H7 (cell line): ENCODE measurements around the gene TICAM1. TPM values are rescaled to one million over a fixed set of nuclear protein-coding genes. Genes with fewer than 3 reads are reported as not detected.
"Not testable (repeated sequence)": the region's sequence is repeated elsewhere in the genome, so short reads cannot be mapped to it uniquely, and the experiment has no call there.

Experiments used
- DNase-seq: peaks from one replicate; pipeline ENCODE4 v3.0.0; 2012
- H3K27me3 ChIP-seq: 2 replicates; pipeline ENCODE4 v1.6.0; 2011; ENCODE audit warnings: mild to moderate bottlenecking, low read length; ENCODE audit not compliant: control insufficient read depth, insufficient read depth
- H3K36me3 ChIP-seq: replicated peaks from 2 replicates; pipeline ENCODE4 v1.5.1; 2011; ENCODE audit warnings: low read length; ENCODE audit not compliant: control insufficient read depth, insufficient read depth
- H3K4me3 ChIP-seq: 2 replicates; pipeline ENCODE4 v1.5.1; 2011; ENCODE audit warnings: low read depth, mild to moderate bottlenecking, control low read depth, low read length, moderate library complexity; ENCODE audit not compliant: insufficient read depth
- total RNA-seq: library from RNA; depleted of rRNA; stranded (reverse); fragments of >200 nt; shearing (Covaris generic); gene quantifications from 2 replicates; pipeline ENCODE4 v1.2.3, GENCODE V29; 2014; rRNA removed

Gene TICAM1
- total RNA-seq, 1 experiment from 2014 or later = 0.17 TPM

- H3K4me3 ChIP-seq, H3K27me3 ChIP-seq, H3K36me3 ChIP-seq, DNase-seq: not testable (repeated sequence)
Observed at GRCh38 chr19:4778124-4778523, 53.4 kb downstream of the TICAM1 start.

- Histone ChIP-seq H3K36me3 (no peaks in the 10 kb centered on the region), H3K27me3 (peaks cover 2% of the 10 kb centered on the region; the same call in 1 of the 2 replicates), H3K4me3 (no peak overlapping the region)
- peak; percentile 67 for DNase-seq
Observed at GRCh38 chr19:4776436-4777211, 54.9 kb downstream of the TICAM1 start.

- Histone ChIP-seq H3K4me3 (no peak overlapping the region), H3K36me3 (no peaks in the 10 kb centered on the region), H3K27me3 (peaks cover 2% of the 10 kb centered on the region; the same call in 1 of the 2 replicates)
- no peak for DNase-seq
Observed at GRCh38 chr19:4775627-4776152, 55.8 kb downstream of the TICAM1 start.

GRCh38 chr19:4774136-4774535 lies 57.4 kb downstream of the TICAM1 start:
- no peak for DNase-seq
- Histone ChIP-seq H3K36me3 (no peaks in the 10 kb centered on the region), H3K27me3 (peaks cover 2% of the 10 kb centered on the region; the same call in 1 of the 2 replicates), H3K4me3 (no peak overlapping the region)

GRCh38 chr19:4773047-4773640 lies 58.4 kb downstream of the TICAM1 start:
- no peak for DNase-seq
- H3K4me3 ChIP-seq = no peak overlapping the region
- no peaks in the 10 kb centered on the region for H3K36me3 ChIP-seq
- peaks cover 2% of the 10 kb centered on the region; the same call in 1 of the 2 replicates for H3K27me3 ChIP-seq

GRCh38 chr19:4772566-4772965 lies 58.9 kb downstream of the TICAM1 start:
- DNase-seq = no peak
- H3K36me3 ChIP-seq = no peaks in the 10 kb centered on the region
- peaks cover 2% of the 10 kb centered on the region; the same call in 1 of the 2 replicates for H3K27me3 ChIP-seq
- no peak overlapping the region for H3K4me3 ChIP-seq

GRCh38 chr19:4768934-4769777 lies 62.4 kb downstream of the TICAM1 start:
- peak; percentile 94 for DNase-seq
- H3K27me3 ChIP-seq = peaks cover 2% of the 10 kb centered on the region; the same call in 1 of the 2 replicates
- H3K36me3 ChIP-seq = no peaks in the 10 kb centered on the region
- peak overlapping the region; percentile 10; the same call in 1 of the 2 replicates for H3K4me3 ChIP-seq

Other genes starting within 250 kb of the TICAM1 start
- 9.4 and 11.1 TPM in 2 replicates for gene TNFAIP8L1, start 192.2 kb downstream of the TICAM1 start, total RNA-seq
- 90.2 and 92.2 TPM in 2 replicates for gene MYDGF, start 161.4 kb downstream of the TICAM1 start, total RNA-seq
- gene DPP9, start 107.9 kb downstream of the TICAM1 start, total RNA-seq = 36.2 and 41.7 TPM in 2 replicates
- 16.1 and 17.2 TPM in 2 replicates for gene FEM1A, start 40.0 kb downstream of the TICAM1 start, total RNA-seq
- 88.8 and 95.2 TPM in 2 replicates for gene PLIN3, start 36.0 kb upstream of the TICAM1 start, total RNA-seq
- gene ARRDC5, start 71.2 kb upstream of the TICAM1 start, total RNA-seq = not detected in 2 replicates
- gene UHRF1, start 77.8 kb upstream of the TICAM1 start, total RNA-seq = 22.1 and 54.0 TPM in 2 replicates
- gene KDM4B, start 137.4 kb upstream of the TICAM1 start, total RNA-seq = 12.0 and 18.5 TPM in 2 replicates